Astrocyte (in vitro differentiated cells and primary cell): ENCODE results near the gene PEX14.

Source experiments
- EZH2 ChIP-seq: IDR thresholded peaks from 2 replicates; pipeline ENCODE4 v1.6.1; 2012; ENCODE audit warnings: mild to moderate bottlenecking, low read length, inconsistent platforms; ENCODE audit not compliant: insufficient read depth
- TF ChIP-seq, protein P1 (sequence below): IDR thresholded peaks from 2 replicates; pipeline ENCODE4 v1.5.1; 2011; ENCODE audit warnings: low read depth, mild to moderate bottlenecking, inconsistent platforms, low read length, moderate library complexity; ENCODE audit not compliant: insufficient read depth

DNA sequence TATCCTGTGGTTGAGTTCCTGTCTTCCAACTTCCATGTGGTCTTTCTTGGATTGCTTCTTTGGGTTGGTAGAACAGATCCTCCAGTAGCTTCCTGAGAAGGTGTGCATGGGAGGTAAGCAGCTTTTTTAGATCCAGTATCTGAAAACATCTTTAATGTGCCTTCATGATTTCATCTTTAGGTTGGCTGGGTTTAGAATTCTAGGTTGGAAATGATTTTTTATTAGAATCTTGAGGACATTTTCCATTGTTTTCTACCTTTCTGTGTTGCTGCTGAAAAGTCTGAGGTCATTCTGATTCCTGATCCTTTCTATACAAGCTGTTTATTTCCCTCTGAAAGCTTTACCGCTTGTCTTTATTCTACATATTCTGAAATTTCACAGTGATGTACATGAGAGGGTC, 94.8 kb downstream of the PEX14 start:
- TF ChIP-seq, protein P1, sequence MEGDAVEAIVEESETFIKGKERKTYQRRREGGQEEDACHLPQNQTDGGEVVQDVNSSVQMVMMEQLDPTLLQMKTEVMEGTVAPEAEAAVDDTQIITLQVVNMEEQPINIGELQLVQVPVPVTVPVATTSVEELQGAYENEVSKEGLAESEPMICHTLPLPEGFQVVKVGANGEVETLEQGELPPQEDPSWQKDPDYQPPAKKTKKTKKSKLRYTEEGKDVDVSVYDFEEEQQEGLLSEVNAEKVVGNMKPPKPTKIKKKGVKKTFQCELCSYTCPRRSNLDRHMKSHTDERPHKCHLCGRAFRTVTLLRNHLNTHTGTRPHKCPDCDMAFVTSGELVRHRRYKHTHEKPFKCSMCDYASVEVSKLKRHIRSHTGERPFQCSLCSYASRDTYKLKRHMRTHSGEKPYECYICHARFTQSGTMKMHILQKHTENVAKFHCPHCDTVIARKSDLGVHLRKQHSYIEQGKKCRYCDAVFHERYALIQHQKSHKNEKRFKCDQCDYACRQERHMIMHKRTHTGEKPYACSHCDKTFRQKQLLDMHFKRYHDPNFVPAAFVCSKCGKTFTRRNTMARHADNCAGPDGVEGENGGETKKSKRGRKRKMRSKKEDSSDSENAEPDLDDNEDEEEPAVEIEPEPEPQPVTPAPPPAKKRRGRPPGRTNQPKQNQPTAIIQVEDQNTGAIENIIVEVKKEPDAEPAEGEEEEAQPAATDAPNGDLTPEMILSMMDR: no peak
- TF ChIP-seq EZH2: no peak
